RWPE1 (cell line): ENCODE results near the gene PTPRK.

ENCODE experiments used
- CTCF ChIA-PET: fragments of 350-600 bp; sonication (Branson Sonifier 250); formaldehyde crosslinking; extraction: SDS; loops from one replicate; lab custom pipeline; 2021; lab: Yijun Ruan, JAX
- POLR2A ChIA-PET: fragments of 400-600 bp; formaldehyde crosslinking; extraction: SDS; loops from one replicate; lab custom pipeline; 2020; ENCODE audit warnings: antibody characterized with exemption; ENCODE audit not compliant: low non-redundant PET; lab: Yijun Ruan, JAX
- DNase-seq: peaks from one replicate; pipeline ENCODE4 v3.0.0; 2012; ENCODE audit warnings: low spot score
- H3K27ac ChIP-seq: fragments of 450-650 bp; 2 replicates; pipeline ENCODE4 v1.5.1; 2017
- CTCF ChIP-seq: fragments of 450-650 bp; conservative IDR thresholded peaks from 2 replicates; pipeline ENCODE4 v1.5.1; 2017; ENCODE audit warnings: low read depth, mild to moderate bottlenecking

Gene PTPRK

DNA sequence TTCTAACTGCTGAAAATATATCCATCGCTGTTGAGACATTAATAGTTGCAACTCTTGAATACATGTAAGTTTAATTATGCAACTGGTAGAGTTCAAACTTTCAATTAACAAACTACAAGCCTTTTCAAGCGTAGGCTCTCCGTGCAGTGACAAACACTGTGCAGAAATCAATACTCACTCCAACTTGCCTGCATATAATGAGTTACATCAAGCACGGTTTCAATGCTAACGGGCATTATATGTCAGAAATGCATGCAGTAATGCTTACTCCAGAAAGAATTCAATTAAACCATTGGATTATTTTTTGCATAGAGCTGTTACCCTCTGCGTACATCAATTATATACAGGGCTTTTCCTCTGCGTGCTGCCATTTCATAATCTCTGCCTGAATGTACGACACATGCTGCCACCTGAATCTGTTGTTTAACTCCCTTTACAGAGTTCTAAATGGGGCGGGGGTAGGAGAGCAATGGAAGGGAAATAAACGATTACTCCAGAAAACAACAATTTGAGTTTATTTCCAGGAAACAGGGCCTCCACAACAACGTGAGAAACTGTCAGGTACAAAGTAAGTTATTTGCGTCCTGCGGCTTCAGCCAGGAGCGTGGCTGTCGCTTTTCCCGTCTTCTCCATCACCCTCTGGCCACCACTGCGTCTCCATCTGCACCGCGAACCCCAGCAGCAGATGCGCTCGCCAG, 1.8 kb downstream of the PTPRK start:
- no peak for DNase-seq
- ChIA-PET CTCF (no interaction called here), POLR2A (no interaction called here)
- peak overlapping the region; percentile 97 for H3K27ac ChIP-seq
- no peak for TF ChIP-seq CTCF

DNA sequence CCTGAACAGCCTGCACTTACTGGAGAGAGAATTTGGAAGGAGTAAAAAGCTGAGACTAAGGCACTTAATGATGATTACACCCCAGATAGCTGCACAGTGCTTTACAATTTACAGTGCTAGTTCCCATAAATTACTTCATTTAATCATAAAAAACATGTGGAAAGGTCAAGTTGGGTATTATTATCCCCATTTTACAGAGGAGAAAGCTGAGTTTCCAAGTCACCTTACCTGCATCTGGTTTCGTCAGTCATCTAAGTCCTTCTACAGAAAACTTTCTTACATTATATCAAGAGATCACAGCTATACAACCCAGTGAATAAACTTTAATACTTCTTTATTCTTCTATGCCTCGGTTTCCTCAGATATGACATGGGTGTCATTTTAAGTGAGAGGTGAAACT, 3.3 kb downstream of the PTPRK start:
- TF ChIP-seq CTCF, result no peak
- ChIA-PET POLR2A (no interaction called here), CTCF (interaction anchor here (0.7 to 1.3 kb wide), 2 partner anchors 662 to 795 kb away, joined by 4 to 5 read pairs; no protein-coding TSS in a partner anchor)
- no peak overlapping the region for H3K27ac ChIP-seq
- no peak for DNase-seq

DNA sequence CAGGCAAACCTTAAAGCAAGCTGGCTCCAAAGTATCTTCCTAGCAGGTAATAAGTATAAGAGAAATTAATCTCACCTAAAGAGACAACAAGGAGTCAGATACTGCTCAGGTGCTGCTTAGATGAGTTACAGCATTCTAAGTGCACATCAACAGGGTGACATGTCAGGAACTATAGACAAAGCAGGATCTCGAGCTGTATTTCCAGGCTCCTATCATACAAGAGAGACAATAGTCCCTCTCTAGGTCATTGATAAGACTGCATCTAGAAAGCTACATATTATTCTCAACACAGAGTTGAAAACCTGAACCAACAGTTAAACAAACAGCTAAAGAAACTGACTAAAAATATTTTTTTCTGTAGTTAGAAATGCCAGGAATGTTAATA, 3.9 kb downstream of the PTPRK start:
- no peak for DNase-seq
- TF ChIP-seq CTCF, result peak; percentile 50
- CTCF ChIA-PET, result interaction anchor here (0.5 to 1.4 kb wide), 6 partner anchors 30 to 795 kb away, joined by 3 to 5 read pairs (median 4); no protein-coding TSS in a partner anchor
- H3K27ac ChIP-seq, result no peak overlapping the region
- POLR2A ChIA-PET, result no interaction called here

DNA sequence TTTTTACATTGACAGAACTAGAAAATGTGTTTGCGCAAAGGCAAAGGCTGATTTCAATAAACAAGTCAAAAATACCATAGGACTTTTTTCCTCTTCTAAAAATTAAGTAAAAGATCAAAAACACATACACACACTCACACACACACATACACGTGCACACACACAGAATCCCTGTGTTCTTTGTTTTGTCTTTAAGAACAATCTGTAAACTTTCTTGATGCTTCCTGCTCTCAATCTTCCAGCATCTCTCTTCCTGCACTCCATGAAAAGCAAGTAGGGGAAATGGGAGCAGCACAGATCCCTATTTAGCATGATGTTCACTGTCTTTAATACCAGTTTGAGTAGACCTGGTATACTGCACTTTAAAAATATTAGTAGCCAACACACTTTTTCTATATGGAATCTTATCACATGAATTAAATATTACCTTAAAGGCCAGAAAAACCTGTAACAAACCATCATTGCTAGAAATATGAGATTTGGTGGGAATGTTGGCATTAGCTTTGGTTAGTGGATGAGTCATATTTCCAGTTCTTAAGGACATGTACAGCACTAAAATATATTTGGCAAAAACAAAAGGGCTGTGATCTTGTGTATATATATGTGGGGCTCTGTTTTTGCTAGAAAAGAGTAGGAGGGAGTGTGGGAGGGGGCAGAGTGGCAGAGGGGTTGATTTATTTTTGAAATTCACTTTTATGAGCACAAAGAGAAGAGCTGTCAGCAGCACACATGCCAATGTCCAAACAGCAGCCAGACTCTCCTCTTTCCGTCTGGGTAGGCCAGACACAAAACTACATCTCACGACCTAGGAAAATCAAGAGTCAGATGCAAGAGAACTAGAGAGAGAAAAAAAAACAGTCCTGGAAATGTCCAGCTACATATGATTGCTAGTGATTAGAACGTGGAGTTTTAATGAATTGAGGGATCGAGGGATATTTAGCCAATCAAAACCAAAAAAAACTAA, 4.6 kb downstream of the PTPRK start:
- H3K27ac ChIP-seq, result no peak overlapping the region
- ChIA-PET POLR2A (no interaction called here), CTCF (interaction anchor here (0.5 to 1.4 kb wide), 6 partner anchors 29 to 660 kb away, joined by 3 to 5 read pairs (median 4); no protein-coding TSS in a partner anchor)
- DNase-seq, result no peak
- no peak for TF ChIP-seq CTCF

DNA sequence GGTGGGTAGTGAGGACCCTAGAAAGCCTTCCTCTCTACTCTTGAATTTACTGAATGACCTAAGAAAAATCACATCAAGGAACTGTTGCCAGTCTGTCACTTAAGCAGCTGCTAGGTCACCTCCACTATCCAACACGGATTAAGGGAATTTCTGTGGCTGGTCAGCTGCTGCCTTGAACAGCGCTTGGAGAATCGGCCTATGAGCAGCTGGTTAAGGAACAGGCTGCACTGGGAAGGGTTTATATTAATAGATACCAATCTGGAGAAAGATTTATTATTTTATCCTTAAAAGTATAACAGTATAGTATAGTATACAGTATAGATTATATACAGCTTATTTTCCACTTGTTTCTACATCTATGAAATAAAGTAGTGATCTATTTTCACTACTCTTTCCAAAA, 6.5 kb downstream of the PTPRK start:
- H3K27ac ChIP-seq, result no peak overlapping the region
- POLR2A ChIA-PET, result no interaction called here
- CTCF ChIA-PET, result no interaction called here
- no peak for TF ChIP-seq CTCF
- DNase-seq, result no peak

- CTCF ChIA-PET, result no interaction called here
Observed at GRCh38 chr6:128512296-128512695, 8.1 kb downstream of the PTPRK start.

More at GRCh38 chr6:128512296-128512695, 8.1 kb downstream of the PTPRK start:
- DNase-seq, result no peak
- POLR2A ChIA-PET, result no interaction called here
- no peak overlapping the region for H3K27ac ChIP-seq
- TF ChIP-seq CTCF, result no peak
